Endothelial cell of umbilical vein (primary cell): ENCODE measurements around the gene PTPN2.

Experiments used
- EZH2 ChIP-seq: IDR thresholded peaks from 2 replicates; pipeline ENCODE4 v1.6.1; 2012; ENCODE audit warnings: borderline replicate concordance, low read depth, mild to moderate bottlenecking, moderate library complexity, low read length, inconsistent platforms; ENCODE audit not compliant: severe bottlenecking
- FOS ChIP-seq: IDR thresholded peaks from 2 replicates; pipeline ENCODE4 v1.6.1; 2011; ENCODE audit warnings: mild to moderate bottlenecking, low read length, moderate library complexity, borderline replicate concordance; ENCODE audit not compliant: insufficient read depth
- GATA2 ChIP-seq: IDR thresholded peaks from 2 replicates; pipeline ENCODE4 v1.7.0; 2011; ENCODE audit warnings: low read depth, mild to moderate bottlenecking, moderate library complexity, mixed read lengths, low read length; ENCODE audit not compliant: insufficient read length, insufficient read depth
- JUN ChIP-seq: IDR thresholded peaks from 2 replicates; pipeline ENCODE4 v1.6.1; 2011; ENCODE audit warnings: borderline replicate concordance, low read depth; ENCODE audit not compliant: insufficient read length, insufficient read depth
- POLR2A ChIP-seq: IDR thresholded peaks from 2 replicates; pipeline ENCODE4 v1.6.1; 2012; ENCODE audit warnings: low read depth, mild to moderate bottlenecking, control low read depth, low read length
- POLR2AphosphoS5 ChIP-seq: IDR thresholded peaks from 2 replicates; pipeline ENCODE4 v1.6.1; 2012; ENCODE audit warnings: low read depth, mild to moderate bottlenecking, control low read depth, low read length, moderate library complexity; ENCODE audit not compliant: insufficient read depth
- TF ChIP-seq, protein P1 (sequence below), 2 donors: IDR thresholded peaks; 1 replicate in 1 of 2; 2 replicates in 1 of 2; pipeline ENCODE4 v1.5.1; 2011; ENCODE audit warnings: low read length in 2 of 2, mild to moderate bottlenecking in 2 of 2, moderate library complexity in 2 of 2, control low read depth in 1 of 2, inconsistent platforms in 1 of 2, low read depth in 1 of 2; ENCODE audit not compliant: insufficient read depth in 1 of 2; ENCODE audit errors: extremely low read depth in 1 of 2
- TF ChIP-seq, protein P2 (sequence below): IDR thresholded peaks from 2 replicates; pipeline ENCODE4 v1.6.1; 2011; ENCODE audit not compliant: insufficient read depth, insufficient read length

DNA sequence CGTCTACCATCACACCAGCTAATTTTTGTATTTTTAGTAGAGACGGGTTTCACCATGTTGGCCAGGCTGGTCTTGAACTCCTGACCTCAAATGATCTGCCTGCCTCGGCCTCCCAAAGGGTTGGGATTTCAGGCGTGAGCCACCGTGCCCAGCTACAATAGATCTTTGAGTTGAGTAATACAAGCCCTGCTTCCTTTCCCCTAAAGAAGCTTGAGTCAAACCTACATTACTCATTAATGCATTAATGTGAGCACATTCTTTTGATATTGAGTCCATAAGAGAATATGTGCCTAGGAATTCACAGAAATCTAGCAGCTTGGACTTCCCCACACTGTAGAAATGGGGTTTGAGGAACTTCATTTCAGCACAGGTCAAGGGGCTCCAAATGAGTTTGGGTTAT is 141.6 kb downstream of the PTPN2 start:
- TF ChIP-seq, protein P1, sequence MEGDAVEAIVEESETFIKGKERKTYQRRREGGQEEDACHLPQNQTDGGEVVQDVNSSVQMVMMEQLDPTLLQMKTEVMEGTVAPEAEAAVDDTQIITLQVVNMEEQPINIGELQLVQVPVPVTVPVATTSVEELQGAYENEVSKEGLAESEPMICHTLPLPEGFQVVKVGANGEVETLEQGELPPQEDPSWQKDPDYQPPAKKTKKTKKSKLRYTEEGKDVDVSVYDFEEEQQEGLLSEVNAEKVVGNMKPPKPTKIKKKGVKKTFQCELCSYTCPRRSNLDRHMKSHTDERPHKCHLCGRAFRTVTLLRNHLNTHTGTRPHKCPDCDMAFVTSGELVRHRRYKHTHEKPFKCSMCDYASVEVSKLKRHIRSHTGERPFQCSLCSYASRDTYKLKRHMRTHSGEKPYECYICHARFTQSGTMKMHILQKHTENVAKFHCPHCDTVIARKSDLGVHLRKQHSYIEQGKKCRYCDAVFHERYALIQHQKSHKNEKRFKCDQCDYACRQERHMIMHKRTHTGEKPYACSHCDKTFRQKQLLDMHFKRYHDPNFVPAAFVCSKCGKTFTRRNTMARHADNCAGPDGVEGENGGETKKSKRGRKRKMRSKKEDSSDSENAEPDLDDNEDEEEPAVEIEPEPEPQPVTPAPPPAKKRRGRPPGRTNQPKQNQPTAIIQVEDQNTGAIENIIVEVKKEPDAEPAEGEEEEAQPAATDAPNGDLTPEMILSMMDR (IDR thresholded peaks at IDR 0.05; ENCODE audit: extremely low read depth in 1 of 2, insufficient read depth in 1 of 2, low read depth in 1 of 2, low read length in 2 of 2), result no peak
- no peak for TF ChIP-seq POLR2A
- TF ChIP-seq, protein P2, sequence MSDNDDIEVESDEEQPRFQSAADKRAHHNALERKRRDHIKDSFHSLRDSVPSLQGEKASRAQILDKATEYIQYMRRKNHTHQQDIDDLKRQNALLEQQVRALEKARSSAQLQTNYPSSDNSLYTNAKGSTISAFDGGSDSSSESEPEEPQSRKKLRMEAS, result no peak
- TF ChIP-seq EZH2, result no peak
- no peak for TF ChIP-seq FOS
- no peak for TF ChIP-seq GATA2
- TF ChIP-seq POLR2AphosphoS5, result no peak
- no peak for TF ChIP-seq JUN
